Middle frontal gyrus (tissue), 1 donor: ENCODE data around the gene LRRN4.
"Not testable (repeated sequence)": the region's sequence is repeated elsewhere in the genome, so short reads cannot be mapped to it uniquely, and the experiment has no call there.

Experiments
- DNase-seq: peaks from one replicate; pipeline ENCODE4 v3.0.0-alpha.2; 2015; ENCODE audit warnings: low spot score; ENCODE audit errors: extremely low spot score

LRRN4 gene

DNA sequence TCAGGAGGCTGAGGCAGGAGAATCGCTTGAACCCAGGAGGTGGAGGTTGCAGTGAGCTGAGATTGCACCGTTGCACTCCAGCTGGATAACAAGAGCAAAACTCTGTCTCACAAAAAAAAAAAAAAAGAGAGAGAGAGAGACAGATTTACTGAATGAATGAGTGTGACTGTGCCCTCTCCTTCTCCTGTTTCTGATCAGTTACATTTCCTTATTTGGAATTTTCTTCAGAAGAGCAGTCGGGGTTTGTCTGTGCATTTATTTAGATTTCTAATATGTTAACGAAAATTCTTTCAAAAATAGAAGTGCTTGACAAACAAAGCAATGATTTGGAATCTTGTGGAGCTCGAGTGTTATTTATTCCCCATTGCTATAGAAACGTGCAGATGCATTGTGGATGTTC, 6.4 kb upstream of the LRRN4 start:
- no peak for DNase-seq

DNA sequence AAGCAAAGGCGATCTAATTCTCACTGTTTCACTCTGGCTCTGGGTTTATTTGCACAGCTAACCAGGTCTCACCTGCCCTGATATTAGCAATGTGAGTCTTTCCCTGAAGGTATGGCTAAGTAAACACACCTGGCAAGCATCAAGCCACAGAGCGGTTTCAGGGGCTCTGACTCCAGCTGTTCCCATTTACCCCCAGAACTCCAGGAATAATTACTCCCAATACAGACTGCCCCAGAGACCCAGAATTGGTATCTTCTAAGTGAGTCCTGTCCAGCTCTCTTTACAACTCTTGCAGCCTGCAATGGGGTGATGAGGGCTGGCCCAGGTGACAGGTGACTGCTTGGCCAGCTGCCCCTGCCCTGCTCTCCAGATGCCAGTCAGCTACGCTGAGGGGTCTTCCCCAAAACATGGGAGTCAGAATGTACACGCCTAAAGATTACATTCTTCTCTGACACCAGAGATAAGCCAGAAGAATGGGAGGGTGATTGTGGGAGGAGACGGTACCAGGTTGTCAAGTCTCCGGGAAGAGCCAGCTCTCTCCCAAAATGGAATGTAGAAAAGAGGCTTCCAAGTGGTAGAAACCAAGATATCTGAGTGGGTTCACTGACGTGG, 4.9 kb upstream of the LRRN4 start:
- DNase-seq = no peak

DNA sequence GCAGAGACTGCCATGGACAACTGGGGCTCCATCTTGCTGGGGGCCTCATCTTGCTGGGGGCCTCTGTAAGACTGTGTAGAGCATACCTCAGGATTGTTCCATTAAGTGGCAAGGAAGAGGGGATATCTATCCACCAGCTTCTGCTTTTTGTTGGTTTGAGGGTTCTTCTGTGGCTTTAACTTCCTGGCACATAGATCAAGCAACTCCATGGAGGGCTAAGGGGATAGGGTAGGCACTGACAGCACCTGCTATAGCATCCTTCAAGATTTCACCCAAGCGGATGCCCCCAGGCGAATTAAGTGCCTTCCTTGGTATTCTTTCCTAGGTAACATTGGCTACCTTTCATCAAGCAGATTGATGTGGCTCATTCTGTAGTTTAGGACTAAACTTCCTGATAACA, 3.8 kb upstream of the LRRN4 start:
- no peak for DNase-seq

DNA sequence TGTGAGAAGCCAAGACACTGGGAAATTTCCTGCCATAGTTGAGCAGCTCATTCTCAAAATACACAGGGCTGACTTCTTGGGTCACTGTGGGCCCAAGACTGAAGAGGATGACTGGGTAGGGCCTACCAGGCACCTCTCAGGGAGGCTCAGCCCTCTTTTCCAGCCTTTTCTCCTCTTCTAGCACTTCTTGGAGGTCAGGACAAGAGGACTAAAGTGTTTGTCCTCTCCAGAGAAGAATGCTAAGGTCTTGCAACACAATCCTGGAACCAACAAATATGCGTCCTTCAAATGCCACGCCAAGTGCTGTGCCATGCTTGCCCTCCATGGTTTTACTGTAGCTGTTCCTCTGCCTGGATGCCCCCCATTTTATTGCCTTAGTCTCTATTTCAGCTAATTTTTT, 3.3 kb upstream of the LRRN4 start:
- DNase-seq = no peak

DNA sequence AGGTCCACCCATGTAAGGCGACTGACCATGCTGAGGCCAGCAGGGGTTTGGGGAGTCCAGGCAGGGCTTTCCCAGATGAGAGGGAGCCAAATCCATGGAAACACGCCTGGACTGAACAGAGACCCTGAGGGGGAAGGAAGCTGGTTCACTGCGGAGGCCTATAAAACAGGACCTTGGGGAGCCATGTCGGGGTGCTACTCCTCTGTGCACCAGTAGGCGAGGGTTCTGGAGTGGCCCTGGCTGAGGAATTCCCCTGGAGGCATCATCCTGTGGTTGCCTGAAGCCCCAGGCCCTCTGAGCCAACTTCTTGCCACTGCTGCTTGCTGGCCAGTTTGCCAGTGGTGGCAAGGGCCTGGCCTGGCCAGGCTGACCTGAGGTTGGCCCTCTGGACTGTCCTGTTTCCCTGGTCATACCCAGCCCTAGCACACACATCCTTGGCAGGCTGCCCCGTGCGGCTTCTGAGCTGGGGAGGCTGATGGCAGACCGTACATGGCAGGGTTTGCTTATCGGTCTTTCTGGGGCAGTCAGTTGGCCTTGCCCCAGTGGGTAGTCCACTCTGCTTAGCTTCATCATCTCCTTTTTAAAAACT, 2.2 kb upstream of the LRRN4 start:
- DNase-seq = no peak

DNA sequence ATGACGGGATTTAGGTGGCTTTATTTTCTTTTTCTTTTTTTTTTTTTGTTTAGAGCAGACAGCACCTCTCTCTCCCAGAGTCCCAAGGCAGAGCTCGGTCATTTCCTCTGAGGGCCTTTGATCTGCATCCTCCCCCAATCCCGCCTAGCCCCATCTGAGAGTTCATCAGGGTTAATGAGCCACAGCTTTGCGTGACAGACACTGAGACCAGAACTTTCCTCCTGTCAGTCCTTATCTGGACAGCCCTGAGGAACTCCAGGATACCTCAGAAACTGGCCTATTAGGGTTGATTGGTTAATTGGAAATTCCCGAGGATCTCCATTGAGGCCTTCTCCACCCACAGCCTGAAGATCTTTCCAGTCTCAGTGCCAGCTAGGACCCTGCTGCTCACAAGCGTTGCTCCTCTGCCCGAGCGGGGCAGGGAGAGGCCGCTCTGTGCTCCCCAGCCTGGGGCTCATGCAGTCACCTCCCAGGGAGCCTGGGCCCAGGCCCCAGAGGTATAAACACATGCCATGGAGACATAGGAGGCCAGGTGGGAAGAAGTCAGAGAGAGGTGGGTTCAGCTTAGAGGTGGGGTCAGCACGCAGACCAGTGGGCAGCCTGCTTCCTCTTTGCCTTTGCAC, 1.4 kb upstream of the LRRN4 start:
- DNase-seq = no peak

DNA sequence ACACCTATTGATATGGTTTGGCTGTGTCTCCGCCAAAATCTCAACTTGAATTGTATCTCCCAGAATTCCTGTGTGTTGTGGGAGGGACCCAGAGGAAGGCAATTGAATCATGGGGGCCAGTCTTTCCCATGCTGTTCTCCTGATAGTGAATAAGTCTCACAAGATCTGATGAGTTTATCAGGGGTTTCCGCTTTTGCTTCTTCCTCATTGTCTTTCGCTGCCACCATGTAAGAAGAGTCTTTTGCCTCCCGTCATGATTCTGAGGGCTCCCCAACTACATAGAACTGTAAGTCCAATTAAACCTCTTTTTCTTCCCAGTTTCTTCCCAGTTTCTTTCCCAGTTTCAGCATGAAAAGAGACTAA, 810 bp upstream of the LRRN4 start:
- not testable (repeated sequence) for DNase-seq

DNA sequence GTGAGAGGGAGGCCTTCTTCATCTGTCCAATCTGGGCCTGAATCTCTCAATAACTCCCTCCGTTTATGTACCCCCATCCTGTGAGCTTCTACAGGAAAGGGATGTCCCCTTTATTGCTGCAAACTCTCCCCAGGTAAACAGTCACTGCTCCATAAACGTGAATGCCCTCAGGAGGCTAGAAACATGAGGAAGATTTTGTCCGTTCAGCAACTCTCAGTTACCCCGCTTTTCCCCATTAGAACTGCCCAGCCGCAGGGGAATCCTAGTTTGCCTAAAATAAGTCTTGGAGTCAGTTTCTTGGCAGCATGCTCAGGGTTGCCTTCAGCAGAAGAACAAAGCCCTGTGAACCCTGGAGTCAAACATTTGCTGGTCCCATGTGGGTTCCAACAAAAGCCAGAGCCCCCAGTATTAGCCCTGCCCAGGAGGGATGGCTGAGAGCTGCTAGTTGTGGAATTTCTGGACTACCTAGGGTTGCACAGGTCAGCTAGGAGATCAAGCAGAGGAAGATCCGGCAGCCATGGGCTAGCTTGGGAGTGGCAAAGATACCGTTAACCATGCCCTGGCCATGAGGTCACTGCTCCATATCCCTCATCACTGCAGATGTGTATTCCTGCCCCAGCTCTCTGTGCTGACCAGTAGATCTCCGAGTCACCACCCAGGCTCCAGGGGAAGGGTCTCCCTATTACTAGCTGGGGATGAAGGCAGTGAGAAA, 640 bp downstream of the LRRN4 start:
- DNase-seq = no peak

DNA sequence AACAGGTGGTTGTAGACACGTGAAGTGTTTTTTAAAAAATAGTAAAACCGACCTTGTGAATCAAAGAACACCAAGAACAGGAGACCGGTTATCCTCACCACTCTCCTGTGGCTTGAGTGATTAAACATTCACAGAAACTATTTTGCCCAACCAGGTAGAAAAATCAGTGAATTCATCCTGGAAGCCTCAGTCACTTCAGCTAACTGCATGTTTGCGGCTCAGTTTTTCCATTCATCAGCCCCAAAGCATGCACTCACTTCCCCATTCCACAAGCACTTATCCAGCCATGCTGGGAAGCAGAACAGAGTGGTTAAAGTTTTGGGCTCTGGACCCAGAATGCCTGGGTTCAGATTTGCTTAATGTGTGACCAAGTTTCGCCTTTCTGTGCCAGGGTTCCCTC, 2.4 kb downstream of the LRRN4 start:
- no peak for DNase-seq

DNA sequence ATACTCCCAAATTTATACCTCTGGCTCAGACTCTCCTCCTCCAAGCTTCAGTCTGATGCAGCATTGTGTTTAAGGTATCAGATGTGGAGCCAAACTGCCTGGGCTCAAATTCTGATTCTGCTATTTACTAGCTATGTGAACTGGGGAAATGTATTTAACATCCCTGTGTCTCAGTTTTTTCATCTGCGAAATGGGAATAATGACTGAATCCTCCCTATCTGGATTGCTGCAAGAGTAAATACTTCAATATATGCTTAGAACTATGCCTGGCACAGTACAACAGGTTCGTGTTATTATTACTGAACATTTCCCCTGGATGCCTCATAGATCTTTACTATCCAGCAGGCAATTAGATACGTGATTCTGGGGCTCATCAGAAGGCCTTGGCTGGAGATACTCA, 5.5 kb downstream of the LRRN4 start:
- no peak for DNase-seq

DNA sequence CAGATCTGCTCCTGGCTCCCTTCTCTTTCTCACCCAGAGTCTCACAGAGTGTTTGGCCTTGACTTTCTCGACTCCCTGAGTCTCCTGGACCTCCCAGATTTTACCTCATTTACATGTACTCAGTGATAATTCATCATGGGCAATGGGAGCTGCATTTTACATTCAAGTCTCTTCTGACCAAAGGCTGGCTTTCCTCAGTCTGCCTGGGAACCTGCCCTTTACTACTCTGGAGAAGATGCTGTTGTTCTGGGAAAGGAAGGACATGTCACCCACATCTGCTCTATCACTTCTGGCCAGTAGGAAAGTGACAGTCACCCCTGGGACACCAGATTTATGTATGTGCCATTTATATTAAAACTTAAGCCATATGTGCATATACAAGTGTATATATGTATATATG, 7.4 kb downstream of the LRRN4 start:
- DNase-seq = no peak

DNA sequence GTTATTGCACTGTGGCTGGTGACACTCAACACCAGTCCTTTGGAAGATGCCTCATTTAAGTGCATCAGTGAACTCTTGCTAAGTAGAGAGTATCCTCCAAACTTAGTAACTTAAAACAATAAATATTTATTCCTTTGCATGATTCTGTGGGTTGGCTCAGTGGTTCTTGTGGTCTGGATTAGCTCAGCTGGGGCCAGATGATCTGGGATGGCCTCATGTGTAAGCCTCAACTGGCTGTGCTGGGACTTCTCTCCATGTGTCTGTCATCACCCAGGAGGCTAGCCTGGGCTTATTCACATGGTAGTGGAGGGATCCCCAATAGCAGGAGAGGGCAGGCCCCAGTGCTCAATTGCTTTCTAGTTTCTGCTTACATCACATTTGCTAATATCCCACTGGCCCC, 8.3 kb downstream of the LRRN4 start:
- no peak for DNase-seq

DNA sequence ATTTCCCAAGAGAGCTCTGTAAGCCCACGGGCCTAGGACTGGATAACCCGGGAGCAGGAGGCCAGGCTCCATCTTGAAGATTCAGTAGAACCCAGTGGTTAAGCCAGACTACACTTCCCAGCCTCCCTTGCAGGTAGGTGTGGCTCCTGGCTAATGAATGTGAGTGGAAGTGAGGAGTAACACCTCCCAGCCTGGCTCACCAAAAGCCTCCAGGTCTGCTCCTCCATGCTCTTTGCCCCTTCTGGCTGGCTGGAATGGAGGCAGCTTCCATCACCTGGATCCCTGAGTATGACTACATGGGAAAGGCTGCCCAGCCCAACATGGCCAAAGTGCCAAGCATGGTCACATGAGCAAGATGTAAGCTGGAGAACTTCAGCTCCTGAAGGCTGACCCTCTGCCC, 9.7 kb downstream of the LRRN4 start:
- DNase-seq = no peak

DNA sequence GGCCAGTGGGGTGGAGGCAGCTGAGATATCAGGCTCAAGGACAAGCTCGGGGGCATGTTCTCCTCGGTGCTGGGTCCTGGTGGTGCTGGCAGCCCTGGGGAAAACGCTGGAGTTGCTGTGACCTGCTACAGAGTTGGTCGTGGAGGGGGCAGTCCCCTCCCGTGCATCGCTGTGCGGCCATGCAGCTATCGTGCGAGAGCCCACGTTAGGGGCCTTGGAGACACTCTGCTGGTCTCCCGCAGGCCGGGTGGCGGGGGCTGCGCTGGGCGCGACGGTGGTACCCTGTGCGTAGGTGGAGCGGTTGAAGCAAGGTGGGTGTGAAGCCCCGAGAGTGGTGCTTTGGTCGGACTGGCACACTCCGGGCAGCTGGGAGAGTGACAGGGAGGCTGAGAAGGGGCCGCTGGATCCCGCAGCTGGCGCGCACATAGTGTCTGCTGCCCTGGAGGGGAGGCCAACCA, 12.0 kb downstream of the LRRN4 start:
- DNase-seq = no peak

DNA sequence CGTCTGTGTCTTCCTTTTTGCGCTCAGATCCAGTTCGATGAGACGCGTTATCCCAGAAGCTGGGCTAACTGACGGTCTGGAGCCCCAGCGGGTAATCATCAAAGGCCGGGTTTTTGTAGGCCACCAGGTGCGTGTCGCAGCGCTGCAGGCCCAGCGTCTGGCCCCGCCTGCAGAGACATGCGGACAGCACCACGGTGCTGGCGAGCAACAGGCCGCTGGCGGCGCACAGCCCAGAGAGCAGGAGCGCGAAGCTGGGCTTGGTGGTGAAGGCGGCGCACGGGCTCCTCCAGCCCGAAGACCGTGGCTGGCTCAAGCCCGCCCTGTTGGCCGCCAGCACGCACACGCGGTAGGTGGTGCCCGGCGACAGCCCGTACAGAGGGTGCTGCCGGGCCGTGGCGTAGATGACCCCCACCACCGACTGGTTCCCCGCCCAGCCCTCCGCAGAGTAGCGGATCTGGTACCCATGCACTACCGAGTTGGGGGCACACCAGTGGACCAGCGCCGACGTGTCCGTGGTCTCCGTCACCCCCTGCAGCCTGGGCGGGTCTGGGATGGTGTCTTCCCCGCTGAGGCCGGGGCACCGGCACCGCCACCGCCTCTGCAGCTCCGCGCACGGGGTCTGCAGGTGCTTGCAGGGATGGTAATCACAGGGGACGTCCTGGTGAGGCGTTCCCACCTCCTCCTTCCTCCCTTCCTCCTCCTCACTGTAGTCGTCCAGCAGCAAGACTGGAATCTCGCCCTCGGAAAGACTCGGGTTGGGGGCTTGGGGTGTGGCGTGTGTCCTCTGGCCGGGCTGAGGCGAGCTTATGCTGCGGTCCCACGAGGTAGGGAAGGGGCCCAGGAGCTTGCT, 12.7 kb downstream of the LRRN4 start:
- no peak for DNase-seq

DNA sequence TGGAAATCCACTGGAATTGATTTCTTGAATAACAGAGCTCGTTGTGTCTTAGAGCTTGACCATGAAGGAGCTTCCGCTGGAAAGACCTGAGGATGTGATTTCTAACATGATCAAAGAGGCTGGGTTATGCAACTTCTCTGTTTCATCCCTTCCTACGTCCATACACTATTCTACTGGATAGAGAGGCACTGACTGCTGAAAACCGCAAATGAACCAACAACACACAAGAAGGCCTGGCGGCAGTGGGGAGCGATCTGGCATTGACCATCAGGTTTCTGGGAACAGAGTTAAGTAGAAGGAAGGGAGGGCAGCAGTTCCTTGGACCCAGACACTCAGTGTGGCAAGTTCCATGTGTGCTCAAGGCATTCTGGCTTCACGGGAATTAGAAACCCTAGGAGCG, 13.3 kb downstream of the LRRN4 start:
- DNase-seq = no peak

DNA sequence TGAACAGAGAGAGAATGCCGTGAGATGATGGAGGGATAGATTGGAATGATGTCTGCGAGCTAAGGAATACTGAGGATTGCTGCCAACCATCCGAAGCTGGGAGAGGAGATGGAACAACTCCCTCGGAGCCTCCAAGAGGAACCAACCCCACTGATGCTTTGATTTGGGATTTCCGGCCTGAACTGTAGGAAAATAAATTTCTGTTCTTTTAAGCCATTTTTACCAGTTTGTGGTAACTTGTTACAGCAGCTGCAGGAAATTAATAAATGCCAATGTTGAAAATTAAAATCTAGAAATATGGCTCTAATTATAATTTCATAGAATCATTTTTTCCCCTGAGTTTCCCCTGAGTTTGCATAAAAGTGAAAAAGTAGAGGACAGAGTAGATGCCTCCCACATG, 14.1 kb downstream of the LRRN4 start:
- DNase-seq = no peak

DNA sequence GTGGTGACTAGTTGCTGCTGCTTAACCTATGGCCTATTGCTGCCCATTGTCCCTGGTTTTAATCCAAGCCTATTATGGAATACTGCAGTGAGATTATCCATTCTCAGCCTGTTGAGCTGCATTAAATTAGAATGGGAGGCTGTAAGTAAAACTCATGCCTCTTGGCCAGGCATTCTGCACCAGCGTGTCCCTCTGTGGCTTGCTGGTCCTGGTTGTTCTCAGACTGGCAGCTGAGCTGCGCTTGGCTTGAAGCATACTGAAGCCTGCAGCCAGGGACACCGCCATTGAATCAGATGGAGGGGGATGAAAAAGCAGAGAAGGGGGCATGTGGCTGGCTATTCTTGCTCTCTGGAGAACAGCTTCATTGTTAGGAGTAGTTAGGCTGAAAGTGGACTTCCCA, 15.6 kb downstream of the LRRN4 start:
- no peak for DNase-seq

DNA sequence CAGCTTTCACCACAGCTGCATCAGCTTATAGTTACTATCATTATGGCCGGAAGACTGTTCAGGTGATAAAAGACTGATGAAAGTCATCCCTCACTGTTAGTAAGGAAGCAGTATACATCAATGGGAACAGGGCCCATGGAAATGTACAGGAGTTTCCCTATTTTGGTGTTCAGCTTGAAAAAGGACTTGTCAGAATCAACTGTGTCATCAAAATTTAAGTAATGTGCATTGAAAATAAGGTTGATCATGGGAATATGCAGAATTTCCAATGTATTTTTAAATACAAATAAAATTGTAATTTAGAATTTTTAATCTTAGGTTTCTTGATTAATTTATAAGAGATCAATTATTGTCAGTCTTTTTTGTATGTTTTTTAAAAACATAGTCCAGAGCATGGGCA, 16.8 kb downstream of the LRRN4 start:
- no peak for DNase-seq

DNA sequence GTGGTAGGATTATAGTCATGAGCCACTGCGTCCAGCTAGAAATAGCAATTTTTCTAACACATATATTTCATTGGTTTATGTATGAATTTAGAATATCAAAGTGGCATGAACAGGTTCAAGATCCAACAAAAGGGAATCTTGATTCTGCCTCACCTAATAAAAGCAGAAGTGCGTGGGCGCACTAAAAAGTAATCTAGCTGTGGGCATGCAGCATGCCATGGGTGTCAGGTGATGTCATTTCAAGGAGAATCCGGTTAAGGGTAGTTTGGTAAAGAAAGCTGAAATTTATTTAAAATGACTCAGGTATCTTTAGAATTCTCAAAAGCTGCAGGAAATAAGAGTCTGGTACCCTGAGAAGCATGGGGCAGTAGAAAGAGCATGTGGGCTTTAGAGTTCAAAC, 17.6 kb downstream of the LRRN4 start:
- no peak for DNase-seq

DNA sequence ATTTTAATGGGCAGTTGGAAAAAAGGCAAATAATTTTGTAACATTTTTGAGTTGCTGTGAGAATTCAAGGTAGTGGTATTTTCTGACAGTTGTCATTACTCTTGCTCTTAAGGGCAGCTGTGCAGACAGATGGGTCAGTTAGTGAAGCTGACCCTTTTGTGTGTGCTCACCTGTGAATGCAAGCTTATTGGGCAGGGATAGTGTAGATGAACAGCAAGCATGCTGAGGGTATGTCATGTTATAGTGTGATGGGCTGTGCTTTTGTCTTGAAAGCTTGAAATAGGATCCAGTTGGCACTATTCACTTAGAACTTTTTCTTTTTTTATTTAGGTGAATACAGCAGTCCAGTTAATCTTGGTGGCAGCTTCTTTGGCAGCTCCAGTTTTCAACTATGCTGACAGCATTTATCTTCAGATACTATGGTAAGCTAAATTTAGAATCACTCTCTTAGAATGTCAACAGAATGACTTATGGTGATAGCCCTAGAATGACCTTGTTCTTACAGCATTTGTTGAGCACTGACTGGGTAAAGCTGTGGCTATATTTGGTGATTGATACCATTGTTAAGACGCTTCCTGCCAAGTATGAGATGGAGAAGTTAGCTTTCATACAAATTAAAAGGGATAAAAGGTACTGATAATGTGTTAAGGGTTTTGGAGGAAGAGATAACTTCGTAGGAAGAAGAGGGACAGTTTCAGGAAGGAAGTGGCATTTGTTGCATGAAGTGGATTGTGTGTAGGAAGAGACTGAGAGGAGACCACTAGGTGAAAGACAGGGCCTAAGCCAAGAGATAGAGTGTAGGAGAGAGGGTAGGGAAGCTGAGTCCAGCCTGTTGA, 19.5 kb downstream of the LRRN4 start:
- no peak for DNase-seq
